Measurements from ENCODE around the gene DTX3L.

DTX3L gene

DNA sequence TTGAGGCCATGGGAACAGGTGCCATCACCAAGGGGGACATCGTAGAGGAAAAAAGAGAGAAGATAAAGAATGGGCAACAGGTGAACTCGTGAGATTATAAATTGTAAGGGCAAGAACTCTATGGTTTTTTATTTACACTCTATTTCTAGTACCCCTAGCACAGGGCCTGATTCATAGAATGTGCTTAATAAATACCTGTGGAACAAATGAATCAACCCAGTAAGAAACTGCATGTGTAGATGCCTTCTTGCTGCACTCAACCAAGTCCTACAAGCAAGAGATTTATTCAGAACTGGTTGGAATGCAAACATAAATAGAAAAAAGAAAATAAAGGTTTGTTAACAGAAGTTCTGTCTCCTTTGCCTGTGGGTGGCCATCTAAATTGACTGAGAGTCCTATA is 30.7 kb upstream of the DTX3L start:
- Histone ChIP-seq H2AFZ (ENCODE audit: insufficient read depth, low read length, poor library complexity) (no peak overlapping the region), H3K14ac (ENCODE audit: low read length) (no peak overlapping the region), H2AK5ac (ENCODE audit: low read length) (no peak overlapping the region), H3K79me2 (ENCODE audit: control insufficient read depth, insufficient read depth, low read length, poor library complexity) (no peaks in the 10 kb centered on the region), H4K91ac (ENCODE audit: low read depth, low read length) (no peak overlapping the region), H3K23ac (ENCODE audit: low read length) (no peak overlapping the region), H4K8ac (ENCODE audit: low read depth, low read length) (no peak overlapping the region), H3K27me3 (ENCODE audit: insufficient read depth, low read length) (no peaks in the 10 kb centered on the region), H4K12ac (ENCODE audit: low read depth, low read length) (no peak overlapping the region), H3K4ac (ENCODE audit: low read depth, low read length) (no peak overlapping the region), H2BK12ac (ENCODE audit: low read length) (no peak overlapping the region), H3K9me3 (ENCODE audit: insufficient read depth, low read depth, low read length) (no peaks in the 10 kb centered on the region), H3K27ac (ENCODE audit: low read depth, low read length) (no peak overlapping the region), H2BK120ac (ENCODE audit: insufficient read depth, low read length, poor library complexity) (no peak overlapping the region), H3K9ac (ENCODE audit: low read length) (no peak overlapping the region), H3K4me2 (ENCODE audit: low read length) (no peak overlapping the region), H2BK5ac (ENCODE audit: low read depth, low read length, poor library complexity) (no peak overlapping the region), H3K4me1 (ENCODE audit: control insufficient read depth in 1 of 2, insufficient read depth in 2 of 2, low read length in 2 of 2) (peaks cover 6% of the 10 kb centered on the region in 2 experiments), H3K36me3 (ENCODE audit: control insufficient read depth in 1 of 2, insufficient read depth in 2 of 2, low read length in 2 of 2) (no peaks in the 10 kb centered on the region), H3K79me1 (ENCODE audit: low read length) (no peaks in the 10 kb centered on the region), H3K4me3 (ENCODE audit: low read depth, low read length) (no peak overlapping the region), H3K18ac (ENCODE audit: low read length) (no peak overlapping the region)
- no CpG with 5 or more reads among the region's 2 CpGs for WGBS (ENCODE audit: extremely low coverage, insufficient coverage, insufficient read length)
- DNase-seq, result no peak

DNA sequence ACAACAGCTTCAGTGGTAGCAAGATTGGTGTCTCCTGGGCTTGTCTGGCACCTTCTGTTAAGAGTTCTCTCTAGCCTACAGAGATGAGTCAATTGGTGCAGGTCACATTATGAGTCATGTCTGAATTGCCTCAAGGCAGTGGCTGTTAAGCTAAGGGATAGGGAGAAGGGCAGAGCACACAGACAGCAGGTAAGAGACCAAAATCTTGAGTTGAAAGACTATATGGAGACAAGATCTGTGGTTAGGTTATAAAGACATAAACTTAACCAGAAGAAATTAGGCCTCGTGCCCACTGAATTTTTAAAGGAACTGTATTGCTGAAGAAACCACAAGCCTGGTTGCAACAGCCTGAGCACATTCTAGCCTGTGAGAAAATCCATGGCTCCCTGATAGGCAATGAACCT is 30.2 kb upstream of the DTX3L start:
- no peak overlapping the region for H3K23ac ChIP-seq (ENCODE audit: low read length)
- peaks cover 6% of the 10 kb centered on the region in 2 experiments for H3K4me1 ChIP-seq (ENCODE audit: control insufficient read depth in 1 of 2, insufficient read depth in 2 of 2, low read length in 2 of 2)
- DNase-seq, result peak; percentile 87 to 88

GRCh38 chr3:122535964-122536631 is 28.0 kb upstream of the DTX3L start:
- no peak overlapping the region for H2BK5ac ChIP-seq (ENCODE audit: low read depth, low read length, poor library complexity)
- no peak overlapping the region for H3K18ac ChIP-seq (ENCODE audit: low read length)
- no peaks in the 10 kb centered on the region for H3K79me2 ChIP-seq (ENCODE audit: control insufficient read depth, insufficient read depth, low read length, poor library complexity)
- no peaks in the 10 kb centered on the region for H3K27me3 ChIP-seq (ENCODE audit: insufficient read depth, low read length)
- H2AK5ac ChIP-seq (ENCODE audit: low read length), result no peak overlapping the region
- no peak overlapping the region for H4K91ac ChIP-seq (ENCODE audit: low read depth, low read length)
- no peak overlapping the region for H3K4me2 ChIP-seq (ENCODE audit: low read length)
- no peak overlapping the region for H3K4ac ChIP-seq (ENCODE audit: low read depth, low read length)
- H2AFZ ChIP-seq (ENCODE audit: insufficient read depth, low read length, poor library complexity), result no peak overlapping the region
- no peak overlapping the region for H3K27ac ChIP-seq (ENCODE audit: low read depth, low read length)
- peak in 1 of 2 donors; percentile 14 for DNase-seq
- no peaks in the 10 kb centered on the region for H3K36me3 ChIP-seq (ENCODE audit: control insufficient read depth in 1 of 2, insufficient read depth in 2 of 2, low read length in 2 of 2)
- no peak overlapping the region for H2BK12ac ChIP-seq (ENCODE audit: low read length)
- no peak overlapping the region for H4K8ac ChIP-seq (ENCODE audit: low read depth, low read length)
- no peaks in the 10 kb centered on the region for H3K79me1 ChIP-seq (ENCODE audit: low read length)
- H3K23ac ChIP-seq (ENCODE audit: low read length), result no peak overlapping the region
- no peak overlapping the region for H2BK120ac ChIP-seq (ENCODE audit: insufficient read depth, low read length, poor library complexity)
- no peak overlapping the region for H3K4me3 ChIP-seq (ENCODE audit: low read depth, low read length)
- H3K9me3 ChIP-seq (ENCODE audit: insufficient read depth, low read depth, low read length), result no peaks in the 10 kb centered on the region
- H3K14ac ChIP-seq (ENCODE audit: low read length), result no peak overlapping the region
- H3K4me1 ChIP-seq (ENCODE audit: control insufficient read depth in 1 of 2, insufficient read depth in 2 of 2, low read length in 2 of 2), result peaks cover 6% of the 10 kb centered on the region in 2 experiments
- no peak overlapping the region for H3K9ac ChIP-seq (ENCODE audit: low read length)
- H4K12ac ChIP-seq (ENCODE audit: low read depth, low read length), result no peak overlapping the region
- WGBS (ENCODE audit: extremely low coverage, insufficient coverage, insufficient read length), result no CpG with 5 or more reads among the region's 6 CpGs

More for the DNA sequence above, 30.2 kb upstream of the DTX3L start:
- no peak overlapping the region for H3K18ac ChIP-seq (ENCODE audit: low read length)
- no peak overlapping the region for H3K4me3 ChIP-seq (ENCODE audit: low read depth, low read length)
- no peak overlapping the region for H4K12ac ChIP-seq (ENCODE audit: low read depth, low read length)
- no peak overlapping the region for H4K8ac ChIP-seq (ENCODE audit: low read depth, low read length)
- H3K27me3 ChIP-seq (ENCODE audit: insufficient read depth, low read length), result no peaks in the 10 kb centered on the region
- H3K4ac ChIP-seq (ENCODE audit: low read depth, low read length), result no peak overlapping the region
- H3K9me3 ChIP-seq (ENCODE audit: insufficient read depth, low read depth, low read length), result no peaks in the 10 kb centered on the region
- H2BK120ac ChIP-seq (ENCODE audit: insufficient read depth, low read length, poor library complexity), result no peak overlapping the region
- peak overlapping the region; percentile 18 for H3K4me2 ChIP-seq (ENCODE audit: low read length)
- no peak overlapping the region for H4K91ac ChIP-seq (ENCODE audit: low read depth, low read length)
- H3K27ac ChIP-seq (ENCODE audit: low read depth, low read length), result no peak overlapping the region
- no peak overlapping the region for H3K14ac ChIP-seq (ENCODE audit: low read length)
- no peaks in the 10 kb centered on the region for H3K79me2 ChIP-seq (ENCODE audit: control insufficient read depth, insufficient read depth, low read length, poor library complexity)
- WGBS (ENCODE audit: extremely low coverage, insufficient coverage, insufficient read length), result no CpG with 5 or more reads among the region's 1 CpG
- H2BK12ac ChIP-seq (ENCODE audit: low read length), result no peak overlapping the region
- H2AK5ac ChIP-seq (ENCODE audit: low read length), result no peak overlapping the region
- H3K79me1 ChIP-seq (ENCODE audit: low read length), result no peaks in the 10 kb centered on the region
- H3K9ac ChIP-seq (ENCODE audit: low read length), result no peak overlapping the region
- H2BK5ac ChIP-seq (ENCODE audit: low read depth, low read length, poor library complexity), result no peak overlapping the region
- no peak overlapping the region for H2AFZ ChIP-seq (ENCODE audit: insufficient read depth, low read length, poor library complexity)
- no peaks in the 10 kb centered on the region for H3K36me3 ChIP-seq (ENCODE audit: control insufficient read depth in 1 of 2, insufficient read depth in 2 of 2, low read length in 2 of 2)

DNA sequence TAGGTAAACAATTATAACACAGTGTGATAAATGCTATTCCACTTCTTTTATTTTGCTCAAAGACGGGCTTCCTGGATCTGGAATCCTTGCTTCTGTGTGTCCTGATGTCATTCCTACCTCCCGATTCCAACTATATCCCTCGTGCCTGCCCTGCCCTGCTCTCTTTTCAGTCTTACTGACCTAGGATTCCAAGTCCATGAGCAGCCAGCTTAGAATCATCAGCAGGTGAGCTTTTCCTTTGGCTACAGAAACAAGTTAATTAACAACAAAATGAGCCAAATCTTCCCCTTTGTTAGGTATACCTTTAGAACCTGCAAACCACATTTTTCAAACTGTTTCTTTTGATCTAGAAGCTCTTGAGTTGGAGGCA is 27.5 kb upstream of the DTX3L start:
- Histone ChIP-seq H3K4me2 (ENCODE audit: low read length) (no peak overlapping the region), H4K91ac (ENCODE audit: low read depth, low read length) (no peak overlapping the region), H2AFZ (ENCODE audit: insufficient read depth, low read length, poor library complexity) (no peak overlapping the region), H3K79me1 (ENCODE audit: low read length) (no peaks in the 10 kb centered on the region), H2BK5ac (ENCODE audit: low read depth, low read length, poor library complexity) (no peak overlapping the region), H3K23ac (ENCODE audit: low read length) (no peak overlapping the region), H4K8ac (ENCODE audit: low read depth, low read length) (no peak overlapping the region), H3K79me2 (ENCODE audit: control insufficient read depth, insufficient read depth, low read length, poor library complexity) (no peaks in the 10 kb centered on the region), H3K36me3 (ENCODE audit: control insufficient read depth in 1 of 2, insufficient read depth in 2 of 2, low read length in 2 of 2) (no peaks in the 10 kb centered on the region), H3K9me3 (ENCODE audit: insufficient read depth, low read depth, low read length) (no peaks in the 10 kb centered on the region), H3K18ac (ENCODE audit: low read length) (no peak overlapping the region), H3K4me1 (ENCODE audit: control insufficient read depth in 1 of 2, insufficient read depth in 2 of 2, low read length in 2 of 2) (peaks cover 6% of the 10 kb centered on the region in 2 experiments), H3K14ac (ENCODE audit: low read length) (no peak overlapping the region), H2BK120ac (ENCODE audit: insufficient read depth, low read length, poor library complexity) (no peak overlapping the region), H3K4me3 (ENCODE audit: low read depth, low read length) (no peak overlapping the region), H4K12ac (ENCODE audit: low read depth, low read length) (no peak overlapping the region), H3K9ac (ENCODE audit: low read length) (no peak overlapping the region), H3K27ac (ENCODE audit: low read depth, low read length) (no peak overlapping the region), H2BK12ac (ENCODE audit: low read length) (no peak overlapping the region), H3K4ac (ENCODE audit: low read depth, low read length) (no peak overlapping the region), H3K27me3 (ENCODE audit: insufficient read depth, low read length) (no peaks in the 10 kb centered on the region), H2AK5ac (ENCODE audit: low read length) (no peak overlapping the region)
- no peak for DNase-seq
- no CpG with 5 or more reads among the region's 3 CpGs for whole genome bisulfite sequencing (ENCODE audit: extremely low coverage, insufficient coverage, insufficient read length)

All from trophoblast cell (in vitro differentiated cells and primary cell).